Progenitor cell of endocrine pancreas (in vitro differentiated cells): ENCODE data around the gene BIN1. TPM values are rescaled to one million over a fixed set of nuclear protein-coding genes. Genes with fewer than 3 reads are reported as not detected.

Experiments used
- DNase-seq: peaks from one replicate; pipeline ENCODE4 v3.0.0; 2021; ENCODE audit warnings: low spot score; ENCODE audit not compliant: unreplicated experiment
- H3K27ac Mint-ChIP-seq: 2 replicates; pipeline ENCODE4 v1.8.0; 2021; ENCODE audit warnings: mild to moderate bottlenecking, moderate library complexity, mixed read lengths
- H3K27me3 Mint-ChIP-seq: 2 replicates; pipeline ENCODE4 v1.8.0; 2021; ENCODE audit warnings: mixed read lengths
- H3K36me3 Mint-ChIP-seq: 2 replicates; pipeline ENCODE4 v1.8.0; 2022; ENCODE audit warnings: mixed read lengths; ENCODE audit not compliant: insufficient read depth
- H3K4me1 Mint-ChIP-seq: 2 replicates; pipeline ENCODE4 v1.8.0; 2021; ENCODE audit warnings: low read depth, mixed read lengths
- H3K4me3 Mint-ChIP-seq: 2 replicates; pipeline ENCODE4 v1.8.0; 2021; ENCODE audit warnings: low read depth, mild to moderate bottlenecking, moderate library complexity, mixed read lengths
- H3K9me3 Mint-ChIP-seq: 2 replicates; pipeline ENCODE4 v1.8.0; 2021; ENCODE audit warnings: low read depth, mixed read lengths
- CTCF ChIP-seq: fragments of 200-600 bp; sonication (generic); IDR thresholded peaks from one replicate; pipeline ENCODE4 v1.5.0; 2021; ENCODE audit warnings: antibody characterized with exemption, mild to moderate bottlenecking; ENCODE audit not compliant: unreplicated experiment
- total RNA-seq: library from RNA; stranded (reverse); gene quantifications from 2 replicates; pipeline ENCODE4 v1.2.1, GENCODE V29; 2021

Gene BIN1
- total RNA-seq, 1 donor from 2014 or later: 66.0 TPM

- peaks cover 22% of the 10 kb centered on the region for H3K4me1 Mint-ChIP-seq
- no peak overlapping the region for H3K4me3 Mint-ChIP-seq
- H3K27ac Mint-ChIP-seq: no peak overlapping the region
- H3K9me3 Mint-ChIP-seq: peaks cover 7% of the 10 kb centered on the region
- H3K27me3 Mint-ChIP-seq: no peaks in the 10 kb centered on the region
- peaks cover 2% of the 10 kb centered on the region for H3K36me3 Mint-ChIP-seq
- no peak for TF ChIP-seq CTCF
- no peak for DNase-seq
These were observed 11.1 kb upstream of the BIN1 start for GRCh38 chr2:127118038-127118437.

GRCh38 chr2:127117603-127118002, 10.6 kb upstream of the BIN1 start:
- TF ChIP-seq CTCF: no peak
- H3K9me3 Mint-ChIP-seq: peaks cover 6% of the 10 kb centered on the region
- H3K4me3 Mint-ChIP-seq: no peak overlapping the region
- H3K4me1 Mint-ChIP-seq: peaks cover 22% of the 10 kb centered on the region
- no peak for DNase-seq
- H3K27me3 Mint-ChIP-seq: no peaks in the 10 kb centered on the region
- H3K27ac Mint-ChIP-seq: no peak overlapping the region
- H3K36me3 Mint-ChIP-seq: peaks cover 1% of the 10 kb centered on the region

- Mint-ChIP-seq H3K27ac (peak overlapping the region; percentile 34), H3K36me3 (no peaks in the 10 kb centered on the region), H3K4me3 (peak overlapping the region; percentile 3), H3K27me3 (no peaks in the 10 kb centered on the region), H3K9me3 (peaks cover 3% of the 10 kb centered on the region), H3K4me1 (peaks cover 30% of the 10 kb centered on the region)
- no peak for TF ChIP-seq CTCF
- DNase-seq: no peak
These were observed 8.7 kb upstream of the BIN1 start for GRCh38 chr2:127115471-127116199.

- H3K9me3 Mint-ChIP-seq: no peaks in the 10 kb centered on the region
- no peak for TF ChIP-seq CTCF
- no peak overlapping the region for H3K4me3 Mint-ChIP-seq
- no peak overlapping the region for H3K27ac Mint-ChIP-seq
- H3K4me1 Mint-ChIP-seq: peaks cover 27% of the 10 kb centered on the region
- peaks cover 2% of the 10 kb centered on the region for H3K27me3 Mint-ChIP-seq
- H3K36me3 Mint-ChIP-seq: no peaks in the 10 kb centered on the region
- no peak for DNase-seq
These were observed 4.0 kb upstream of the BIN1 start for GRCh38 chr2:127110985-127111384.

GRCh38 chr2:127108090-127108523, 1.2 kb upstream of the BIN1 start:
- Mint-ChIP-seq H3K36me3 (no peaks in the 10 kb centered on the region), H3K27me3 (peaks cover 2% of the 10 kb centered on the region), H3K4me3 (peak overlapping the region; percentile 83), H3K9me3 (no peaks in the 10 kb centered on the region), H3K27ac (no peak overlapping the region), H3K4me1 (peaks cover 31% of the 10 kb centered on the region)
- DNase-seq: no peak
- no peak for TF ChIP-seq CTCF
